HEK293T (cell line): Measurements from ENCODE around the gene MSX1.

Experiments
- CTCF ChIA-PET: fragments of 350-600 bp; formaldehyde crosslinking; extraction: SDS; loops from one replicate; lab custom pipeline; 2021; ENCODE audit warnings: antibody characterized with exemption, inconsistent platforms; lab: Yijun Ruan, JAX
- POLR2A ChIA-PET: fragments of 350-600 bp; formaldehyde crosslinking; extraction: SDS; loops from one replicate; lab custom pipeline; 2020; ENCODE audit warnings: antibody characterized with exemption, inconsistent platforms; lab: Yijun Ruan, JAX
- DNase-seq: peaks from one replicate; pipeline ENCODE4 v3.0.0; 2012; ENCODE audit warnings: mixed read lengths; ENCODE audit errors: extremely low spot score
- ARNT ChIP-seq: fragments of 450-650 bp; IDR thresholded peaks from 2 replicates; pipeline ENCODE4 v1.6.1; 2017; ENCODE audit warnings: mild to moderate bottlenecking
- BHLHE40 ChIP-seq: fragments of 450-650 bp; IDR thresholded peaks from 2 replicates; pipeline ENCODE4 v1.6.1; 2016; ENCODE audit warnings: mild to moderate bottlenecking, moderate library complexity, borderline replicate concordance
- CTBP1 ChIP-seq: fragments of 450-650 bp; IDR thresholded peaks from 2 replicates; pipeline ENCODE4 v1.6.1; 2016; ENCODE audit warnings: borderline replicate concordance
- ELF4 ChIP-seq: fragments of 450-650 bp; IDR thresholded peaks from 2 replicates; pipeline ENCODE4 v1.6.1; 2017; ENCODE audit warnings: antibody characterized with exemption
- FOXA1 ChIP-seq: fragments of 450-650 bp; IDR thresholded peaks from 2 replicates; pipeline ENCODE4 v1.6.1; 2016; ENCODE audit warnings: mild to moderate bottlenecking
- FOXK2 ChIP-seq: fragments of 450-650 bp; IDR thresholded peaks from 2 replicates; pipeline ENCODE4 v1.6.1; 2016; ENCODE audit warnings: mild to moderate bottlenecking
- FOXM1 ChIP-seq: fragments of 450-650 bp; IDR thresholded peaks from 2 replicates; pipeline ENCODE4 v1.6.1; 2017; ENCODE audit warnings: mild to moderate bottlenecking, borderline replicate concordance
- HDGF ChIP-seq: fragments of 450-650 bp; IDR thresholded peaks from 2 replicates; pipeline ENCODE4 v1.6.1; 2017; ENCODE audit warnings: antibody characterized with exemption, borderline replicate concordance
- L3MBTL2 ChIP-seq: fragments of 450-650 bp; conservative IDR thresholded peaks from 2 replicates; pipeline ENCODE4 v1.6.1; 2016; ENCODE audit warnings: mild to moderate bottlenecking
- LEF1 ChIP-seq: fragments of 450-650 bp; IDR thresholded peaks from 2 replicates; pipeline ENCODE4 v1.6.1; 2017; ENCODE audit warnings: mild to moderate bottlenecking, borderline replicate concordance
- NFRKB ChIP-seq: fragments of 450-650 bp; IDR thresholded peaks from 2 replicates; pipeline ENCODE4 v1.6.1; 2016; ENCODE audit warnings: mild to moderate bottlenecking, moderate library complexity
- SP1 ChIP-seq: fragments of 450-650 bp; IDR thresholded peaks from 2 replicates; pipeline ENCODE4 v1.6.1; 2017
- SUZ12 ChIP-seq: fragments of 450-650 bp; IDR thresholded peaks from 2 replicates; pipeline ENCODE4 v1.6.1; 2016; ENCODE audit warnings: mild to moderate bottlenecking
- TARDBP ChIP-seq: fragments of 450-650 bp; IDR thresholded peaks from 2 replicates; pipeline ENCODE4 v1.6.1; 2016
- ZNF384 ChIP-seq: fragments of 450-650 bp; IDR thresholded peaks from 2 replicates; pipeline ENCODE4 v1.6.1; 2016
- TF ChIP-seq, protein P1 (sequence below): fragments of 450-650 bp; IDR thresholded peaks from 2 replicates; pipeline ENCODE4 v1.6.1; 2016

The MSX1 gene

DNA sequence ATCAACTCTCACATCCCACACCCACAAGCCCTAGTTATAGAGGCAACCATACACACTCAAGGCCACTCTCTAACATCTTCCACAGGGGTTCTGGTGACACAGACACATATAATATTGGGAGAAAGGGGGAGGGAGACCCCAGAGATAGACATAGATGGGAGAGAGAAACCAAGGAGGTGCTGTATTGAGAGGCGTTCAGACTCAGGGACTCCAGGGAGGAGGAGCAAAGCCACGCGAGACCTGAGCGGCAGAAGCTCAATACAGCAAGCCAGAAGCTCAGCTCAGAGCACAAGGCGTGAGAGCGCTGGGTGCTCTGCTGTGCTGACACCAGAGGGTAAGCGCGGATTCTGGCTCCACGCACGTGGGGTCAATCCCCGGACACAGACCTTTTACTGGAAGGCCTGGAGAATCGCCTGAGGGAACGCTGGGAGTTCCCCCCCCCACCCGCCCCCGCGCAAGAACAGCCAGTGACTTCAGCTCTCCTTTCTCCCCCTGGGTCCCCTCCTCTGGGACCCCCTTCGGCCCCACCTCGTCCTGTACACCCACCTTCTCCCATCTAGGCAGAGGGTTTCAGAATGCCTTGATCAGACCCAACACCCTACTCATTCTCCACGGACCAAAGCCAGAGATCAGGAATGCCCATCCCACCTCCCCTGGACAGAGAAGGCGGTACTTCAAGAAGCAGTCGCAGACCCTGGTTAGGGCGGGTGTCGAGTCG lies 8.7 kb downstream of the MSX1 start:
- TF ChIP-seq ELF4, result no peak
- no peak for TF ChIP-seq NFRKB
- TF ChIP-seq FOXA1, result no peak
- TF ChIP-seq SP1, result no peak
- POLR2A ChIA-PET, result interaction anchor here (0.5 kb wide), 1 partner anchor 381 kb away, joined by 6 read pairs; no protein-coding TSS in a partner anchor
- DNase-seq, result no peak
- CTCF ChIA-PET, result no interaction called here

DNA sequence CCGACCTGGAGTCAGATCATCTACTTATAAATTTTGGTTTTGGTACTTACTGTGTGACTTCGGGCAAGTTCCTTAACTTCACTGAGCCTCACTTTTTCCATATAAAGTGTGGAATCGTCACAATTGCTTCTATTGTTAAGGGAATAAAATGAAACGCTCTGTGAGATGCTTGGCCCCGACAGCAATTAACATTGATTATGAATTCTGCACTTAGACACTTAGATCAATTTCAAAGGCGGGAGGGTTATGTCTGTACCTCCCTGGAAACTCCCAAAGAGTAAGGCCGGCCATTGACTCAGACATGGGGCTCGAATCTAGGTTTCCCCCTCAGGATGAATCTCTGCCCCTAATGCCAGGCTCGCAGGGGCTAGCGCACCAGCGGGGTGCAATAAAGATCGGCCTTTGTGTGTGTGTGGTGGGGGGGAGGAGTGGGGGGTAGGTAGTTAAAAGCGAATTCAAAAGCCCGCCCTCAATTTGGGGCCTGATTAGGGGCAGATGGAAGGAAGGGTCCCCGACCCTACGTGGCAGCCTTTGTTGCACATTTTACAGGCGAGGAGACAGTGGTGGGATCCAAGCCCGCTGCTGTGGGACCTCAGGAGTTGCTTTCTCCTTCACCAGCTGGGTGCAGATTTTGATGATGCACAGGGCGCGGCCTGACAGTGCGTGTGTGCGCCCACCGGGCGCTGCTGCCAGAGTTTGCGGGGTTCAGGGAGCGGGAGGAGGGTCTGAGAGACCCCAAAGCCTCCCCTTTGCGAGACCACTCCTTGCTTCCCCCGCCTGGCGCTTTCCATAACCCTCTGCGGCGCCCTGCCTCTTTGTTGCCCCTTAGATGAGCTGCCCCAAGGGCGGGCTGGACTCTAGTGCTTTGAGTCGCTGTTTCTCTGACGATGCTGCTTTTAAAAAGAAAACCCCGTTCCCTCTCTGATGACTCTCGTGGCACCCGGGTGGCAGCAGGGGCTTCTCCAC lies 9.6 kb downstream of the MSX1 start:
- CTCF ChIA-PET, result no interaction called here
- TF ChIP-seq SP1 (no peak), ARNT (no peak), FOXK2 (no peak), ELF4 (no peak), L3MBTL2 (no peak), ZNF384 (no peak), BHLHE40 (no peak), TARDBP (no peak), NFRKB (no peak), CTBP1 (no peak), HDGF (no peak), FOXA1 (no peak)
- TF ChIP-seq, protein P1, sequence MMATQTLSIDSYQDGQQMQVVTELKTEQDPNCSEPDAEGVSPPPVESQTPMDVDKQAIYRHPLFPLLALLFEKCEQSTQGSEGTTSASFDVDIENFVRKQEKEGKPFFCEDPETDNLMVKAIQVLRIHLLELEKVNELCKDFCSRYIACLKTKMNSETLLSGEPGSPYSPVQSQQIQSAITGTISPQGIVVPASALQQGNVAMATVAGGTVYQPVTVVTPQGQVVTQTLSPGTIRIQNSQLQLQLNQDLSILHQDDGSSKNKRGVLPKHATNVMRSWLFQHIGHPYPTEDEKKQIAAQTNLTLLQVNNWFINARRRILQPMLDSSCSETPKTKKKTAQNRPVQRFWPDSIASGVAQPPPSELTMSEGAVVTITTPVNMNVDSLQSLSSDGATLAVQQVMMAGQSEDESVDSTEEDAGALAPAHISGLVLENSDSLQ, result no peak
- no peak for DNase-seq
- POLR2A ChIA-PET, result interaction anchor here (0.5 kb wide), 1 partner anchor 381 kb away, joined by 6 read pairs; no protein-coding TSS in a partner anchor

DNA sequence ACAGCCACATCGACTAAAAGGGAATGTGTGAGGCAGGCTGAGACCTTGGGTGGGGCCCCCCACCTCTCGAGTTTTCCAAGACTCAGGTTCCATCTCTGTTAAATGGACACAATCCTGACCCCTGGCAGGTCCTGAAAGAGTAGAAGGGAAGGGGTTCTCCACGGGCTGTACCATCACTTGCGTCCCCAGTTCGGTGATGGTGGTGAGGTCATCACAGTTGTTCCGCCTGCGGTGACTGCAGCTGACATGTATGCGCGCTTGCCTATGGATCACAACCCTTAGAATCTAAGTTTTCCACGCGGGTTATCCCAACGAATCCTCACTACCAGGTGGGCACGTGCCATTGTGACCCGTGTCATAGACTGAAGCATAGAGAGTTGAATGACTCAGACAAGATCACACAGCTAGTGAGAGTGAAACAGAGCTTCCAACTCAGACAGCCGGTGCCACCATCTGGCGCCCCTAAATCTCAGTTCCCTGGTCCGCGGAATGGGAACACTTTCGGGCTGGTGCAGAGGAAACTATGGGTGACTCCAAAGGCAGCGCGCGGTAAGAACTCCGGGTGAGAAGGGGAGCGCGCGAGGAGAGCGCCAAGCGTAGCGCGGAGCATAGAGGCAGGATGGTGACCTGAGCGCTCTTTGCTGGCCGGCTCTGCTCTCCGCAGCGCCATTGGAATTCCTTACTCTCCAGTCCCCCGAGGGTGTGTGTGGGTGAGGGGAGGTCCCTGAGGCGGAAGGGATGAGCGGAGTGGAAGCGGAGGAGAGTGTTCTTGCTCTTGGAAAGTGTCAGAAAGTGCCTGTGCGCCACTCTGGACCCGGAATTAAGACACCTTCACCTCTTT lies 10.5 kb downstream of the MSX1 start:
- no peak for TF ChIP-seq CTBP1
- no peak for TF ChIP-seq TARDBP
- TF ChIP-seq ARNT, result no peak
- no peak for TF ChIP-seq FOXK2
- TF ChIP-seq HDGF, result no peak
- no peak for TF ChIP-seq SP1
- no peak for TF ChIP-seq NFRKB
- no peak for TF ChIP-seq FOXA1
- no peak for TF ChIP-seq LEF1
- TF ChIP-seq ELF4, result no peak
- no peak for TF ChIP-seq FOXM1
- TF ChIP-seq BHLHE40, result no peak
- no peak for TF ChIP-seq ZNF384
- TF ChIP-seq L3MBTL2, result no peak
- ChIA-PET POLR2A (no interaction called here), CTCF (no interaction called here)
- DNase-seq, result no peak

DNA sequence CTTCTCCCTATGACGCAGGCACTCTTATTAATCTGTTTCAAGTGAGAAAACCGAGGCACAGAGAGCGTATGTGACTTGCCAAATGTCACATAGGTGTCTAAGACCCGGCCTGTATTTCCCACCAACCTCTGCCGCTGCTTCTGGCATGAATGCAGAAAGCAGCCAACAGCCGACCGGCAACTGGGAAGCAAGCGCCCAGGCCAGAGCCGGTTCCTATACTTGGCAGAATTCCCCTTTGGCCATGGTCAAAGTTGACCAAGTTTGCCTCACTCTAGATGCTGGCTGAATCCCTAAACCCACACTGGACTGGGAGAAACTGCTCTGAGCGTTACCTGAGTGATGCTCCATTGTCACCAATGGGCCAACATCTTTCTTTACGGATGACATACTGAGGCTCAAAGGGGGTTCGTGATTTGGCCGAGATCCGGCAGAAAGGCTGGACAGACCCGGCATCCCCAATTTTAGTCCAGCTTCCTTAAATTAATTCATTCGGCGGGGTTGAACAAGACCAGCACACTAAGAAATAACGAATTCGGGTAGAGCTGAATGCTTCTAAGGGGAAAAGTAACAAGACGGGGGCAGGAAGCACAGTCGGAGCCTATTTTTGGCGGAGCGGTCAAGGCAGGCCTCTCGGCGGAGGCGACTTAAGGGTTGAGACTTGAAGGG lies 11.2 kb downstream of the MSX1 start:
- ChIA-PET CTCF (no interaction called here), POLR2A (no interaction called here)
- DNase-seq, result no peak
- no peak for TF ChIP-seq L3MBTL2
- no peak for TF ChIP-seq ELF4
- no peak for TF ChIP-seq BHLHE40
- no peak for TF ChIP-seq LEF1
- no peak for TF ChIP-seq CTBP1
- no peak for TF ChIP-seq SP1
- no peak for TF ChIP-seq FOXM1
- TF ChIP-seq, protein P1, result no peak
- no peak for TF ChIP-seq HDGF
- TF ChIP-seq ARNT, result no peak
- no peak for TF ChIP-seq SUZ12
- no peak for TF ChIP-seq ZNF384
- TF ChIP-seq FOXA1, result no peak

DNA sequence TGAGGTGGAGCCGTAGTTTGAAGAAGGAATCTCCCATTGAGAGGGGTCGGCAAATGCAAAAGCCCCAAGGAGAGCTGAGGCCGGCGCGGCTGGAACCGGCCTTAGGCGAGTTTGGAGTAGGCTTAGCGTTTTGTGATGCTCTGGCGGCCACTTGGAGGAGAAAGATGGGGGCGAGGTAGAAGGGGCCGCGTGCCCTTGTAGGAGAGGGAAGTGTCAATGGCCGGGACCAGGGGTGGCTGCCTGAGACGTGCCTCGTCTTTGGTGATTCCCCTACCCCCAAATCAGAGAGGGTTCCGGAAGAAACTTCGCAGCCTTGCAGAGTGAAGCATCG lies 11.7 kb downstream of the MSX1 start:
- CTCF ChIA-PET, result no interaction called here
- POLR2A ChIA-PET, result no interaction called here
- no peak for DNase-seq
- TF ChIP-seq ARNT (no peak), NFRKB (no peak)

DNA sequence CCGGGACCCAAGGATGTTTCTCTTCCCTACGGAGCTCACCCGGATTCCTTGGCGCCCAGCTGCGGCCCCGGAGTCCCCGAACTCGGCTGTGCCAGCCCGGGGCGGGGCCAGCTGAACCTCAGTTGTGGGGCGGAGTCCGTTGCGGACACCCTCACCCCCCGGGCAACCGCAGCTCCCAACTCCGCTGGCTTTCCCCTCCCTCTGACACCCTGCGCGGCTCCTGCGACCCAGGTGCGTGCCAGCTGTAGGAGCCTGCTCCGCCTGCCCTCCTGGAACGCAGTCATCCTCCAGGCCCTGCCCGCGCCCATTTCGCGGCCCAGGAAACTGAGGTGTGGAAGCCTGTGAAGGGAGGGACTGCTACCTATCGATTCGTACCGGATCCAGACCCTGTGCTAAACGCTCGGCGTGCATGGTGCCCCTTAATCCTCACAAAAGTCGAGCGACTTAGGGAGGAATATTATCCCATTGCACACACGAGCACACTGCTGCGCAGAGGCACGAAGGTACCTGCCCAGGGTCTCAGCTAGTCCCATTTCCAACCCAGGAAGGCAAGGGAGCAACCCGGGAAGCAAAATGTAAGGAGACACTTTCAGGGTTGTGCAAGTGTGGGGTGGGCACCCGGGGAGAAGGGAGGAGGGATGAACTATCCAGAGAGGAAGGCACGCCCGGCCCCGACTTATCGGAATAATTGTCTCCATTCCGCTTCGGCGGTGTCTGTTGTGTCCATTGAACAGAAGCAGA lies 12.3 kb downstream of the MSX1 start:
- ChIA-PET POLR2A (no interaction called here), CTCF (no interaction called here)
- DNase-seq, result no peak
- no peak for TF ChIP-seq BHLHE40
- TF ChIP-seq FOXA1, result no peak
- no peak for TF ChIP-seq ARNT
- TF ChIP-seq CTBP1, result no peak
